ENCODE measurements around the gene SF3B2. TPM values are rescaled to one million over a fixed set of nuclear protein-coding genes. Genes with fewer than 3 reads are reported as not detected.
A peak's percentile ranks its signal among the peaks of the same experiment; 100 is the strongest.

SF3B2 gene
- total RNA-seq, 1 experiment from 2014 or later, result 300 TPM

DNA sequence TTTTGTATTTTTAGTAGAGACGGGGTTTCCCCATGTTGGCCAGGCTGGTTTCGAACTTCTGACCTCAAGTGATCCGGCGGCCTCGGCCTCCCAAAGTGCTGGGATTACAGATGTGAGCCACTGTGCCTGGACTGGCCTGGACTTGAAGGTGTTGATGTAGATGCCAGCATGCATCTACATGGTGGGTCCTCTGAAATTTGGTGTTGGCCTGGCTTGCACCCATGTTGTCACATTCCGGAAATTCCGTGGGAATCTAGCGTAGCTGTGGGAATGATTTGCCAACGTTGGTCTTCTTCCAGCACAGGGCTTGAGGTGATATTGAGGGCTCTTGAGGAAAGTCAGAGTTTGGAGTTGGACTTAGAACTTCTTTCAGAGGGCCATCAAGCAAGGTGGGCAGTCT is 24.4 kb downstream of the SF3B2 start:
- H3K79me2 ChIP-seq (ENCODE audit: insufficient read depth, low read length), result peaks cover 39% of the 10 kb centered on the region
- H2AFZ ChIP-seq (ENCODE audit: low read depth, low read length, poor library complexity, severe bottlenecking), result no peak overlapping the region
- CTCF ChIA-PET, result no interaction called here

DNA sequence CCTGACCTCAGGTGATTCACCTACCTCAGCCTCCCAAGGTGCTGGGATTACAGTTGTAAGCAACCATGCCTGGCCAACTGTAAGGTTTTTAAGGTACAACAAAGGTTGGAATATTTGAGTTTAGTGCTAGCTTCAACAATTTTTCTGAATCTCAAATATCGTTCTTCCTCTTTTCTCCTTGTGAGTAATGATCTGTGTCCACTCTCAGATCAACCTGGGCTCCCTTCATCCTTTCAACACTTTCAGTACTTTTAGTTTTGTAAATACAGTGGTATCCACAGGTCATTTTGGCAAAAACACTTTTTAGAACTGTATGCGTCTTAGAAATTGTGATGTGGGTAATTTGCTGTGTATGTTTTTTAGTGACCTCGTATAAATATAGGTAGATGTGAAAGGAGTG is 25.8 kb downstream of the SF3B2 start:
- intact Hi-C loops (cut with micrococcal nuclease), result no loop called here
- no peak overlapping the region for H3K4me3 ChIP-seq (replicated peaks in 1 of 2; ENCODE audit: low read depth in 1 of 2, low read length in 2 of 2)
- H3K27me3 ChIP-seq (ENCODE audit: insufficient read depth, low read length), result no peaks in the 10 kb centered on the region
- CTCF ChIA-PET, result no interaction called here
- H4K20me1 ChIP-seq (ENCODE audit: insufficient read depth), result no peaks in the 10 kb centered on the region
- no peak for ATAC-seq
- no peaks in the 10 kb centered on the region for H3K36me3 ChIP-seq (ENCODE audit: control insufficient read depth in 1 of 2, insufficient read depth in 2 of 2, low read length in 2 of 2)
- H3K79me2 ChIP-seq (ENCODE audit: insufficient read depth, low read length), result peaks cover 36% of the 10 kb centered on the region
- TF ChIP-seq, protein P1, sequence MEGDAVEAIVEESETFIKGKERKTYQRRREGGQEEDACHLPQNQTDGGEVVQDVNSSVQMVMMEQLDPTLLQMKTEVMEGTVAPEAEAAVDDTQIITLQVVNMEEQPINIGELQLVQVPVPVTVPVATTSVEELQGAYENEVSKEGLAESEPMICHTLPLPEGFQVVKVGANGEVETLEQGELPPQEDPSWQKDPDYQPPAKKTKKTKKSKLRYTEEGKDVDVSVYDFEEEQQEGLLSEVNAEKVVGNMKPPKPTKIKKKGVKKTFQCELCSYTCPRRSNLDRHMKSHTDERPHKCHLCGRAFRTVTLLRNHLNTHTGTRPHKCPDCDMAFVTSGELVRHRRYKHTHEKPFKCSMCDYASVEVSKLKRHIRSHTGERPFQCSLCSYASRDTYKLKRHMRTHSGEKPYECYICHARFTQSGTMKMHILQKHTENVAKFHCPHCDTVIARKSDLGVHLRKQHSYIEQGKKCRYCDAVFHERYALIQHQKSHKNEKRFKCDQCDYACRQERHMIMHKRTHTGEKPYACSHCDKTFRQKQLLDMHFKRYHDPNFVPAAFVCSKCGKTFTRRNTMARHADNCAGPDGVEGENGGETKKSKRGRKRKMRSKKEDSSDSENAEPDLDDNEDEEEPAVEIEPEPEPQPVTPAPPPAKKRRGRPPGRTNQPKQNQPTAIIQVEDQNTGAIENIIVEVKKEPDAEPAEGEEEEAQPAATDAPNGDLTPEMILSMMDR (IDR thresholded peaks at IDR 0.05 in 2 of 3, conservative IDR thresholded peaks at IDR 0.05 in 1 of 3; ENCODE audit: borderline replicate concordance in 1 of 3, insufficient read depth in 1 of 3, low read depth in 2 of 3, low read length in 2 of 3), result no peak
- TF ChIP-seq EGR1 (IDR thresholded peaks at IDR 0.05; ENCODE audit: low read depth) (no peak), SRF (IDR thresholded peaks at IDR 0.05; ENCODE audit: low read depth) (no peak), ZFX (IDR thresholded peaks at IDR 0.05) (no peak), ZNF274 (IDR thresholded peaks at IDR 0.05; ENCODE audit: low read depth, low read length) (no peak), EZH2phosphoT487 (IDR thresholded peaks at IDR 0.05; ENCODE audit: borderline replicate concordance) (no peak), ELF1 (IDR thresholded peaks at IDR 0.05; ENCODE audit: borderline replicate concordance, low read depth) (no peak), SIN3A (IDR thresholded peaks at IDR 0.05; ENCODE audit: low read depth) (no peak), EZH2 (IDR thresholded peaks at IDR 0.05) (no peak), SP1 (IDR thresholded peaks at IDR 0.05; ENCODE audit: low read depth) (no peak), FOSL1 (IDR thresholded peaks at IDR 0.05; ENCODE audit: low read depth) (no peak), TCF7L2 (IDR thresholded peaks at IDR 0.05; ENCODE audit: borderline replicate concordance, extremely low read depth, insufficient read depth, insufficient read length) (no peak), YY1 (IDR thresholded peaks at IDR 0.05; ENCODE audit: extremely low read depth, insufficient replicate concordance, low read depth, low read length) (no peak), CBX3 (IDR thresholded peaks at IDR 0.05; ENCODE audit: low read depth) (no peak), CEBPB (IDR thresholded peaks at IDR 0.05; ENCODE audit: low read depth) (no peak), RAD21 (IDR thresholded peaks at IDR 0.05; ENCODE audit: low read depth) (no peak)
- TF ChIP-seq, protein P2, sequence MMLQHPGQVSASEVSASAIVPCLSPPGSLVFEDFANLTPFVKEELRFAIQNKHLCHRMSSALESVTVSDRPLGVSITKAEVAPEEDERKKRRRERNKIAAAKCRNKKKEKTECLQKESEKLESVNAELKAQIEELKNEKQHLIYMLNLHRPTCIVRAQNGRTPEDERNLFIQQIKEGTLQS (IDR thresholded peaks at IDR 0.05), result no peak
- TF ChIP-seq, protein P3, sequence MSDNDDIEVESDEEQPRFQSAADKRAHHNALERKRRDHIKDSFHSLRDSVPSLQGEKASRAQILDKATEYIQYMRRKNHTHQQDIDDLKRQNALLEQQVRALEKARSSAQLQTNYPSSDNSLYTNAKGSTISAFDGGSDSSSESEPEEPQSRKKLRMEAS (IDR thresholded peaks at IDR 0.05), result no peak
- BruUV-seq (replicated peaks), result no TSS peak
- H2AFZ ChIP-seq (ENCODE audit: low read depth, low read length, poor library complexity, severe bottlenecking), result no peak overlapping the region
- no peak overlapping the region for H3K9ac ChIP-seq (ENCODE audit: low read length)
- RAD21 ChIA-PET (ENCODE audit: low non-redundant PET in 1 of 2, low total read pairs in 2 of 2, uncharacterized antibody in 2 of 2, unreplicated experiment in 2 of 2), result no interaction called here
- POLR2A ChIA-PET, result no interaction called here
- no peaks in the 10 kb centered on the region for H3K9me3 ChIP-seq (ENCODE audit: control insufficient read depth in 1 of 2, insufficient read depth in 1 of 2, low read depth in 1 of 2, low read length in 2 of 2)
- H3K9me2 ChIP-seq (ENCODE audit: insufficient read depth), result no peaks in the 10 kb centered on the region
- H3K27ac ChIP-seq (ENCODE audit: low read depth, low read length), result no peak overlapping the region
- no peak overlapping the region for H3K4me2 ChIP-seq (ENCODE audit: low read length)
- peaks cover 32 to 57% of the 10 kb centered on the region in 2 experiments for H3K4me1 ChIP-seq (ENCODE audit: control insufficient read depth in 1 of 2, insufficient read depth in 2 of 2, low read length in 2 of 2)
- no peak for DNase-seq (ENCODE audit: low read depth, low spot score)

More for the DNA sequence above, 24.4 kb downstream of the SF3B2 start:
- Histone ChIP-seq H3K9ac (ENCODE audit: low read length) (no peak overlapping the region), H3K9me2 (ENCODE audit: insufficient read depth) (no peaks in the 10 kb centered on the region), H3K27me3 (ENCODE audit: insufficient read depth, low read length) (no peaks in the 10 kb centered on the region), H3K9me3 (ENCODE audit: control insufficient read depth in 1 of 2, insufficient read depth in 1 of 2, low read depth in 1 of 2, low read length in 2 of 2) (no peaks in the 10 kb centered on the region), H3K36me3 (ENCODE audit: control insufficient read depth in 1 of 2, insufficient read depth in 2 of 2, low read length in 2 of 2) (no peaks in the 10 kb centered on the region; a peak in 1 of 4 replicates), H3K27ac (ENCODE audit: low read depth, low read length) (no peak overlapping the region), H4K20me1 (ENCODE audit: insufficient read depth) (no peaks in the 10 kb centered on the region), H3K4me3 (replicated peaks in 1 of 2; ENCODE audit: low read depth in 1 of 2, low read length in 2 of 2) (no peak overlapping the region), H3K4me2 (ENCODE audit: low read length) (peak overlapping the region; percentile 12; the same call in 1 of the 2 replicates), H3K4me1 (ENCODE audit: control insufficient read depth in 1 of 2, insufficient read depth in 2 of 2, low read length in 2 of 2) (peaks cover 23 to 55% of the 10 kb centered on the region in 2 experiments)
- intact Hi-C loops (cut with micrococcal nuclease), result no loop called here
- POLR2A ChIA-PET, result no interaction called here
- RAD21 ChIA-PET (ENCODE audit: low non-redundant PET in 1 of 2, low total read pairs in 2 of 2, uncharacterized antibody in 2 of 2, unreplicated experiment in 2 of 2), result no interaction called here
- no TSS peak for BruUV-seq (replicated peaks)
- DNase-seq (ENCODE audit: low read depth, low spot score) (no peak), ATAC-seq (no peak)
- no peak for TF ChIP-seq TCF7L2 (IDR thresholded peaks at IDR 0.05; ENCODE audit: borderline replicate concordance, extremely low read depth, insufficient read depth, insufficient read length)
- TF ChIP-seq, protein P3 (IDR thresholded peaks at IDR 0.05), result no peak
- TF ChIP-seq CEBPB (IDR thresholded peaks at IDR 0.05; ENCODE audit: low read depth), result no peak
- no peak for TF ChIP-seq RAD21 (IDR thresholded peaks at IDR 0.05; ENCODE audit: low read depth)
- TF ChIP-seq SP1 (IDR thresholded peaks at IDR 0.05; ENCODE audit: low read depth), result no peak
